AG10803 (cell line): Measurements from ENCODE around the gene MRPL37.

Experiments
- DNase-seq: peaks from one replicate; pipeline ENCODE4 v3.0.0; 2010; ENCODE audit warnings: low read depth
- H3K4me3 ChIP-seq: 2 replicates; pipeline ENCODE4 v1.5.1; 2011; ENCODE audit warnings: mild to moderate bottlenecking, low read length, control low read depth
- TF ChIP-seq, protein P1 (sequence below): conservative IDR thresholded peaks from 2 replicates; pipeline ENCODE4 v1.5.1; 2011; ENCODE audit warnings: mild to moderate bottlenecking, low read length, control low read depth, inconsistent platforms

Gene MRPL37

DNA sequence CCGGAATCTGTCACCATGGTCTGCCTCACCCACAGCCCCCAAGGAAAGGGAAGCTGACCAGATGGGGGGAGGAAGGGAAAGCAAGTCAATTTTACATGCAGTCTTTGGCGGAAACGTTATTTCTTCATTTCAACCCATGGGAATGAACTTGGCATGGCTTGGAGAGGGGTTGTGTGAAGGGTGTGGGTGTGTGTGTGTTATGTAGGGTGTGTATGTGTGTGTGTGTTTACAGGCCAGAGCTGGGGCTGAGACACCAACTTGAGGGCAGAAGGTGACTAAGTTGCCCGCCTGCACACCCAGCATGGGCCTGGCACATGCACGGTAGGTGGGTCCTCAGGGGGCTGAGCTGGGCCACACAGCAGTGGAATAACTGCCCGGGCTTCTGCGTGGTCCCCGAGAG lies 65.2 kb downstream of the MRPL37 start:
- TF ChIP-seq, protein P1, sequence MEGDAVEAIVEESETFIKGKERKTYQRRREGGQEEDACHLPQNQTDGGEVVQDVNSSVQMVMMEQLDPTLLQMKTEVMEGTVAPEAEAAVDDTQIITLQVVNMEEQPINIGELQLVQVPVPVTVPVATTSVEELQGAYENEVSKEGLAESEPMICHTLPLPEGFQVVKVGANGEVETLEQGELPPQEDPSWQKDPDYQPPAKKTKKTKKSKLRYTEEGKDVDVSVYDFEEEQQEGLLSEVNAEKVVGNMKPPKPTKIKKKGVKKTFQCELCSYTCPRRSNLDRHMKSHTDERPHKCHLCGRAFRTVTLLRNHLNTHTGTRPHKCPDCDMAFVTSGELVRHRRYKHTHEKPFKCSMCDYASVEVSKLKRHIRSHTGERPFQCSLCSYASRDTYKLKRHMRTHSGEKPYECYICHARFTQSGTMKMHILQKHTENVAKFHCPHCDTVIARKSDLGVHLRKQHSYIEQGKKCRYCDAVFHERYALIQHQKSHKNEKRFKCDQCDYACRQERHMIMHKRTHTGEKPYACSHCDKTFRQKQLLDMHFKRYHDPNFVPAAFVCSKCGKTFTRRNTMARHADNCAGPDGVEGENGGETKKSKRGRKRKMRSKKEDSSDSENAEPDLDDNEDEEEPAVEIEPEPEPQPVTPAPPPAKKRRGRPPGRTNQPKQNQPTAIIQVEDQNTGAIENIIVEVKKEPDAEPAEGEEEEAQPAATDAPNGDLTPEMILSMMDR: no peak
- DNase-seq: no peak
- no peak overlapping the region for H3K4me3 ChIP-seq

GRCh38 chr1:54265659-54266058 lies 65.7 kb downstream of the MRPL37 start:
- TF ChIP-seq, protein P1: no peak
- H3K4me3 ChIP-seq: no peak overlapping the region
- no peak for DNase-seq

DNA sequence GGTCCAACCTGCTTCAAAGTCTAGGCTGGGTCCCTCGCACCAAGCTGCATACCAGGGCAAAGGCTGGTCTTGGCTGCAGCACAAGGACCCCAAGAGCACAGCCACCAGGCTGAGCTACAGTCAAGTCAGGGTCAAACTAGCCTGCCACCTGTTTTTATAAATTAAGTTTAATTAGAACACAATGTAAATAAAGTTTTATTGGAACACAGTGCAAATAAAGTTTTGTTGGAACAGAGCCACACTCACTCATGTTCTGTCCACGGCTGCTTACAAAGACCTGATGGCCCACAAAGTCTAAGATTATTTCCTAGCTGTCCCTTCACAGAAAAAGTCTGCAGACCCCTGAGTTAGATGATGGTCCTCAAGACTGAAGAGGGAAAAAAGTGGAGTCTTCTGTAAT lies 66.2 kb downstream of the MRPL37 start:
- no peak overlapping the region for H3K4me3 ChIP-seq
- TF ChIP-seq, protein P1: no peak
- DNase-seq: no peak

- no peak for DNase-seq
- no peak overlapping the region for H3K4me3 ChIP-seq
- TF ChIP-seq, protein P1: no peak
These were observed 66.9 kb downstream of the MRPL37 start for GRCh38 chr1:54266908-54267307.
